ENCODE measurements around the gene HELT. TPM values are rescaled to one million over a fixed set of nuclear protein-coding genes. Genes with fewer than 3 reads are reported as not detected.

The HELT gene
- polyA plus RNA-seq, 3 donors: not detected

GRCh38 chr4:185004562-185005218, 13.6 kb upstream of the HELT start:
- H3K27ac ChIP-seq (ENCODE audit: low read depth in 1 of 2, low read length in 2 of 2): no peak overlapping the region
- H3K9me3 Mint-ChIP-seq: peaks cover 0 to 3% (median 0%) of the 10 kb centered on the region in 7 donors
- H3K4me1 Mint-ChIP-seq: peaks cover 19% of the 10 kb centered on the region
- no peaks in the 10 kb centered on the region for H3K79me2 ChIP-seq (ENCODE audit: insufficient read depth, low read length)
- H3K36me3 Mint-ChIP-seq: peaks cover 0 to 2% of the 10 kb centered on the region in 2 donors
- peak overlapping the region; percentile 47 for H3K4me2 ChIP-seq (replicated peaks; ENCODE audit: extremely low read depth, low read length, poor library complexity, severe bottlenecking)
- peak overlapping the region in 1 of 3 experiments; percentile 45 for H3K4me3 ChIP-seq (replicated peaks in 1 of 3; ENCODE audit: low read depth in 2 of 3, low read length in 3 of 3)
- H3K4me1 ChIP-seq (ENCODE audit: control insufficient read depth in 1 of 2, insufficient read depth in 2 of 2, low read length in 2 of 2): peaks cover 9 to 13% of the 10 kb centered on the region in 2 donors
- H3K27ac Mint-ChIP-seq: peak overlapping the region in 2 of 7 donors; percentile 28 to 30
- 50% methylated on average over 20 of the region's 22 CpGs for WGBS (ENCODE audit: insufficient coverage)
- no peaks in the 10 kb centered on the region for H3K9me3 ChIP-seq (replicated peaks in 1 of 2; ENCODE audit: control insufficient read depth in 1 of 2, insufficient read depth in 1 of 2, low read length in 2 of 2)
- peak overlapping the region; percentile 71 to 86 for H3K4me3 Mint-ChIP-seq
- DNase-seq: no peak
- no peaks in the 10 kb centered on the region for H4K20me1 ChIP-seq (ENCODE audit: insufficient read depth, low read length)
- TF ChIP-seq CTCF (IDR thresholded peaks at IDR 0.05): no peak
- peaks cover 0 to 13% of the 10 kb centered on the region in 2 donors for H3K27me3 ChIP-seq (ENCODE audit: control insufficient read depth in 2 of 2, insufficient read depth in 2 of 2, low read length in 2 of 2)
- intact Hi-C loops (cut with micrococcal nuclease): loop anchor here in 1 of 2 donors (10.0 kb wide), 1 partner anchor 260 kb away; no protein-coding TSS in a partner anchor
- H3K9ac ChIP-seq (ENCODE audit: insufficient read depth, low read length, poor library complexity, severe bottlenecking): no peak overlapping the region
- H3K36me3 ChIP-seq (replicated peaks in 1 of 2; ENCODE audit: control insufficient read depth in 1 of 2, insufficient read depth in 2 of 2, low read length in 2 of 2): no peaks in the 10 kb centered on the region
- H2AFZ ChIP-seq (ENCODE audit: insufficient read depth, low read depth, low read length, poor library complexity, severe bottlenecking): peak overlapping the region; percentile 66
- peaks cover 27 to 39% (median 34%) of the 10 kb centered on the region in 3 donors for H3K27me3 Mint-ChIP-seq (ENCODE audit: low read depth in 3 of 3)

- Histone ChIP-seq H3K27me3 (ENCODE audit: control insufficient read depth in 2 of 2, insufficient read depth in 2 of 2, low read length in 2 of 2) (peaks cover 0 to 13% of the 10 kb centered on the region in 2 donors), H3K27ac (ENCODE audit: low read depth in 1 of 2, low read length in 2 of 2) (no peak overlapping the region)
These were observed 13.0 kb upstream of the HELT start for GRCh38 chr4:185005219-185005819.

More at GRCh38 chr4:185005219-185005819, 13.0 kb upstream of the HELT start:
- DNase-seq: peak; percentile 68 to 78 (median 74)
- Mint-ChIP-seq H3K4me1 (peaks cover 22% of the 10 kb centered on the region), H3K36me3 (peaks cover 0 to 2% of the 10 kb centered on the region in 2 donors), H3K27me3 (ENCODE audit: low read depth in 3 of 3) (peaks cover 29 to 42% (median 38%) of the 10 kb centered on the region in 3 donors), H3K27ac (peak overlapping the region in 3 of 7 donors; percentile 28 to 60 (median 30)), H3K4me3 (peak overlapping the region; percentile 71 to 86), H3K9me3 (peaks cover 0 to 3% (median 0%) of the 10 kb centered on the region in 7 donors)
- Histone ChIP-seq H3K36me3 (replicated peaks in 1 of 2; ENCODE audit: control insufficient read depth in 1 of 2, insufficient read depth in 2 of 2, low read length in 2 of 2) (no peaks in the 10 kb centered on the region), H3K4me3 (replicated peaks in 1 of 3; ENCODE audit: low read depth in 2 of 3, low read length in 3 of 3) (peak overlapping the region in 1 of 3 experiments; percentile 45), H3K79me2 (ENCODE audit: insufficient read depth, low read length) (no peaks in the 10 kb centered on the region), H3K9me3 (replicated peaks in 1 of 2; ENCODE audit: control insufficient read depth in 1 of 2, insufficient read depth in 1 of 2, low read length in 2 of 2) (no peaks in the 10 kb centered on the region), H4K20me1 (ENCODE audit: insufficient read depth, low read length) (no peaks in the 10 kb centered on the region), H3K4me2 (replicated peaks; ENCODE audit: extremely low read depth, low read length, poor library complexity, severe bottlenecking) (peak overlapping the region; percentile 47), H3K4me1 (ENCODE audit: control insufficient read depth in 1 of 2, insufficient read depth in 2 of 2, low read length in 2 of 2) (peaks cover 9 to 13% of the 10 kb centered on the region in 2 donors), H2AFZ (ENCODE audit: insufficient read depth, low read depth, low read length, poor library complexity, severe bottlenecking) (peak overlapping the region; percentile 66), H3K9ac (ENCODE audit: insufficient read depth, low read length, poor library complexity, severe bottlenecking) (no peak overlapping the region)
- TF ChIP-seq CTCF (IDR thresholded peaks at IDR 0.05): peak; percentile 95
- under 1% methylated on average over 19 of the region's 22 CpGs for WGBS (ENCODE audit: insufficient coverage)
- intact Hi-C loops (cut with micrococcal nuclease): loop anchor here in 1 of 2 donors (10.0 kb wide), 1 partner anchor 261 kb away; no protein-coding TSS in a partner anchor

Data from CD14-positive monocyte (primary cell).